HFFc6 (cell line): ENCODE measurements around the gene RAB2B. TPM values are rescaled to one million over a fixed set of nuclear protein-coding genes. Genes with fewer than 3 reads are reported as not detected.

Source experiments
- DNase-seq: peaks from one replicate; pipeline ENCODE4 v3.0.0-alpha.2; 2018
- H3K27ac Mint-ChIP-seq: 2 replicates; pipeline ENCODE4 v1.8.0; 2020; ENCODE audit warnings: mild to moderate bottlenecking, mixed read lengths
- H3K27me3 Mint-ChIP-seq: 2 replicates; pipeline ENCODE4 v1.8.0; 2021; ENCODE audit warnings: mild to moderate bottlenecking, moderate library complexity, mixed read lengths; ENCODE audit not compliant: insufficient read depth
- H3K36me3 Mint-ChIP-seq: 2 replicates; pipeline ENCODE4 v1.8.0; 2021; ENCODE audit warnings: low read depth, mixed read lengths
- H3K4me1 Mint-ChIP-seq: 2 replicates; pipeline ENCODE4 v1.8.0; 2020; ENCODE audit warnings: low read depth, mixed read lengths
- H3K4me3 Mint-ChIP-seq: 2 replicates; pipeline ENCODE4 v1.8.0; 2020; ENCODE audit warnings: mild to moderate bottlenecking, moderate library complexity, mixed read lengths
- H3K9me3 Mint-ChIP-seq: 2 replicates; pipeline ENCODE4 v1.8.0; 2020; ENCODE audit warnings: mild to moderate bottlenecking, mixed read lengths
- total RNA-seq, 6 experiments: library from RNA; stranded (reverse); fragmentation: NEBNext Ultra II Directional; extraction: Animal tissue kit (Norgen Biotek cat#: 25700); gene quantifications; 2 replicates in 1 of 6; 3 replicates in 5 of 6; pipeline ENCODE4 v1.2.3, GENCODE V29; 2021
- TF ChIP-seq, protein P1 (sequence below): fragments of 200-600 bp; sonication (generic); IDR thresholded peaks from 2 replicates; pipeline ENCODE4 v1.5.0; 2021; ENCODE audit warnings: antibody characterized with exemption, mild to moderate bottlenecking

Gene RAB2B
- total RNA-seq, 6 experiments from 2014 or later, result 20.2 to 22.9 (median 21.3) TPM

DNA sequence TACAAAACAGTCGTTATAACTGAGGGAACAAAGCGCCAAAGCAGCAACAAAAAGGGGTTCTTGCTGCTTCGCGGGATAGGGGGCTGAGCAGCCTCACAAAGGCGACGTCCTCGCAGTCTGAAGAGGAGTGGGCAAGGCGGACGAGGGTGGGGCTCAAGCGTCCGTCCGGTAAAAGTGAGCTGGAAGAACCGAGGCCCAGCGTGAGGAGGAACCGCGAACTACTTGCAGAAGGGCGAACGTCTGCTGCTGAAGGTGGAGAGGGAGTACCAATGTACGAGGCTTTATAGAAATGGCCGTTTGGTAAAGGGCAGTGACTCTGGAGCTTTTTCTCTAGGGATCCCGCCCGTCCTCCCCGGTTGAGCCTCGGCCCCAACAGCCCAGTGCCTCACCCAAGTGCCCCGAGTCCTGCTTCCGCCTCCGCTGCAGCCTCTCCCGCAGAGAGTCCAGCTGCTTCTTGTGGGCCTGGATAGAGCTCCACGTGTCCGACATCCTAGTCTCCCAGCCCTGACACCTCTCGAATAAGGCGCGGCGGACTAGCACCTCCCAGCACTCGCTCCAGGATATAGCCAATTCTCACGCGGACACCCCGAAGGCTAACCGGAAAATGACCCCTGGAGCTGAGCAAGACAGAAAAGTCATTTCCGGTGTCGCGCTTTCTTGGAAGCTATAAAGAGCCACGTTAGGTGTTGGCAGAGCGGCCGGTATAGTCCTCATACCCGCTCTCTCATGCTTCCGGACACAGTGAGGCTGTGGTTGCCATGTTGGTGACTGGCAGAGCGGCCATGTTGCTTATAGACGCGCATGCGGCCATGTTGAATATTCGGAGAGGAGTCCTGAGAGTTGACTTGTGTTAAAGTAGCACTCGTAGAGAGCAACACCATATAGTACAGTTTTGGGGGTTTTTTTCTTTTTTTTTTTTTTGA lies 34.2 kb upstream of the RAB2B start, which contains the start of gene METTL3:
Gene METTL3 (minus strand): TSS at position 606 of the 923 bp plus-strand sequence. CDS start 117 bp downstream, at position 489.
- H3K27ac Mint-ChIP-seq, result peak within 1 kb of the TSS; percentile 97
- H3K36me3 Mint-ChIP-seq, result peaks cover 24% of the 10 kb centered on the region
- peaks cover 12% of the 10 kb centered on the region for H3K4me1 Mint-ChIP-seq
- TF ChIP-seq, protein P1, sequence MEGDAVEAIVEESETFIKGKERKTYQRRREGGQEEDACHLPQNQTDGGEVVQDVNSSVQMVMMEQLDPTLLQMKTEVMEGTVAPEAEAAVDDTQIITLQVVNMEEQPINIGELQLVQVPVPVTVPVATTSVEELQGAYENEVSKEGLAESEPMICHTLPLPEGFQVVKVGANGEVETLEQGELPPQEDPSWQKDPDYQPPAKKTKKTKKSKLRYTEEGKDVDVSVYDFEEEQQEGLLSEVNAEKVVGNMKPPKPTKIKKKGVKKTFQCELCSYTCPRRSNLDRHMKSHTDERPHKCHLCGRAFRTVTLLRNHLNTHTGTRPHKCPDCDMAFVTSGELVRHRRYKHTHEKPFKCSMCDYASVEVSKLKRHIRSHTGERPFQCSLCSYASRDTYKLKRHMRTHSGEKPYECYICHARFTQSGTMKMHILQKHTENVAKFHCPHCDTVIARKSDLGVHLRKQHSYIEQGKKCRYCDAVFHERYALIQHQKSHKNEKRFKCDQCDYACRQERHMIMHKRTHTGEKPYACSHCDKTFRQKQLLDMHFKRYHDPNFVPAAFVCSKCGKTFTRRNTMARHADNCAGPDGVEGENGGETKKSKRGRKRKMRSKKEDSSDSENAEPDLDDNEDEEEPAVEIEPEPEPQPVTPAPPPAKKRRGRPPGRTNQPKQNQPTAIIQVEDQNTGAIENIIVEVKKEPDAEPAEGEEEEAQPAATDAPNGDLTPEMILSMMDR, result no peak
- peak within 1 kb of the TSS; percentile 99 for H3K4me3 Mint-ChIP-seq
- peaks cover 7% of the 10 kb centered on the region; the same call in 1 of the 2 replicates for H3K9me3 Mint-ChIP-seq
- H3K27me3 Mint-ChIP-seq, result peaks cover 2% of the 10 kb centered on the region
- DNase-seq, result peak; percentile 99

DNA sequence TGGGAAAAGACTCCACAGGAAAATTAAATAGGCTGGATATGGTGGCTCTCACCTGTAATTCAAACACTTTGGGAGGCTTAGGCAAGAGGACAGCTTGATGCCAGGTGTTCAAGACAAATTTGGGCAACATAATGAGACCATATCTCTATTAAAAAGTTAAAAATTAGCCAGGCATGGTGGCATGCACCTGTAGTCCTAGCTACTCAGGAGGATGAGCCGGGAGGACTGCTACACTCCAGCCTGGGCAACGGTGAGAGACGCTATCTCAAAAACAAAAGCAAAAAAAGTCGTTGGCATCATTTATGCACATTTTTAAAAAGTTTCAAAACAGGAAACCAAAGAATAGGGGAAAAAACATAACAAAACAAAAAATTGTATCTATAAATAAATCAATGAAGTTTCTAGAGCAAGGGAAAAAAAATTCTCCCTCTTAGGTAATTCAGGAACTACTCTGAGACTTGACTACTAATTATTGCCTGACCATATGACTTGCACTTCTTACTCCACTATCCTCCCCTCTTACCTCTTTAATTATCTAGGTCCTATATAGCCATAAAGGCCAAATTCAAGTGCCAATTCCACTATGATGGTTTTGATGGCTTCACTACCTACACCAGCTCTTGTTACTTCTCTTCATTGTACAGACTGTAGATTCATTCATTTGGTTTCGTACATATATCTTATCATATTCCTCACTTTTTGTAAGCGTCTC lies 32.8 kb upstream of the RAB2B start:
- H3K36me3 Mint-ChIP-seq, result peaks cover 24% of the 10 kb centered on the region
- peak overlapping the region; percentile 99 for H3K4me3 Mint-ChIP-seq
- DNase-seq, result no peak
- peaks cover 2% of the 10 kb centered on the region for H3K27me3 Mint-ChIP-seq
- TF ChIP-seq, protein P1, result no peak
- H3K27ac Mint-ChIP-seq, result peak overlapping the region; percentile 97
- peaks cover 12% of the 10 kb centered on the region for H3K4me1 Mint-ChIP-seq
- peaks cover 7% of the 10 kb centered on the region; the same call in 1 of the 2 replicates for H3K9me3 Mint-ChIP-seq

DNA sequence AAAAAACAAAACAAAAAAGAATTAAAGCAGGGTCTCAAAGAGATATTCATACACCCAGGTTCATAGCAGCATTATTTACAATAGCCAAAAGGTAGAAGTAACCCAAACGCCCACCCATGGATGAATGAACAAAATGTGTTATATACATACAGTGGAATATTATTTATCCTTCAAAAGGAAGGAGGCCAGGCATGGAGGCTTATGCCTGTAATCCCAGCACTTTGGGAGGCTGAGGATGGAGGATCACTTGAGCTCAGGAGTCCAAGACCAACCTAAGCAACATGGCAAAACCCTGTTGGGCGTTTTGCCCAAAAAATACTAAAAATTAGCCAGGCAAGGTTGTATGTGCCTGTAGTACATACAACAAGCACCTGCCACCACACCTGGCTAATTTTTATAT lies 29.8 kb upstream of the RAB2B start:
- no peaks in the 10 kb centered on the region; the same call in none of the 2 replicates for H3K27me3 Mint-ChIP-seq
- peaks cover 4% of the 10 kb centered on the region; the same call in 1 of the 2 replicates for H3K9me3 Mint-ChIP-seq
- no peak overlapping the region for H3K27ac Mint-ChIP-seq
- peaks cover 26% of the 10 kb centered on the region for H3K36me3 Mint-ChIP-seq
- DNase-seq, result no peak
- peaks cover 12% of the 10 kb centered on the region for H3K4me1 Mint-ChIP-seq
- H3K4me3 Mint-ChIP-seq, result no peak overlapping the region
- TF ChIP-seq, protein P1, result no peak

DNA sequence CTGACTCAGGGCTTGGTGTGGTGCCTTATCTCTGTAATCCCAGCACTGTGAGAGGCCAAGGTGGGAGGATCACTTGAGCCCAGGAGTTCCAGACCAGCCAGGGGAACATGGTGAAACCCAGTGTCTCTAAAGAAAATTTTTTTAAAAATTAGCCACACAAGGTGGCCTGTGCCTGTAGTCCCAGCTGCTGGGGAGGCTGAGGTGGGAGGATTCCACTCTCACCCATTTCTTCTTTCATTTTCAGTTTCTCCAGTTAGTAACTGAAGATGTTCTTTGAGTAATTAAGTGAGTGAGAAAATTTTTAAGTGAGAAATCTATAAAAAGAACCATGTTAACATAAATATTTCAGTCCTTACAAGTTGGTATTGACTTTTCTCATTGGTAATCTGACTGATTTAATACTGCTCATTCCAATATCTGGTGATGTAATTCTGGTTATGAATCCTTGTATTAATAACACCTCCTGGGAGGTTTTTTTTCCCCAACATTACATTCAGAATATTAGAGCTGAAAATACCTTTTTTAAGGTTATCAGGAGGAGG lies 28.3 kb upstream of the RAB2B start:
- Mint-ChIP-seq H3K36me3 (peaks cover 22% of the 10 kb centered on the region), H3K27me3 (no peaks in the 10 kb centered on the region; the same call in none of the 2 replicates), H3K4me3 (no peak overlapping the region), H3K4me1 (peaks cover 9% of the 10 kb centered on the region), H3K9me3 (no peaks in the 10 kb centered on the region), H3K27ac (no peak overlapping the region)
- TF ChIP-seq, protein P1, result no peak
- DNase-seq, result no peak

DNA sequence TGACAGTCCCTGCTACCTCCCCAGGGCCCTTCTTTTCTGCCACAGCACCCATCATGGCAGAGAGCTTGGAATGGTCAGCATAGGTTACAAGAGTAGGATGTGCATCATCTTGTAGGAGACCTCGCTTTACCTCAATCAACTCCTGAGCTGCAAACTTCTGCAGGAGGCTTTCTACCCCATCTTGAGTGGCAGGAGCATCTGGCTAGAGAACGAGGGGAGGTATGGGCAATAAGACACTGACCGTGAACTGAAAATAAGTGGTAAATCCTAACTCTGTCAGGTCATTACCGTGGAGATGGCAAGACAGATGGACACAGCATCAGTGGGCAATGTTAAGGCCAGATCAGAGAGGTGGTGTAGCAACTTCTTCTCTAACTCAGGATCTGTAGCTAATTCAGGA lies 26.6 kb upstream of the RAB2B start:
- no peaks in the 10 kb centered on the region; the same call in 1 of the 2 replicates for H3K27me3 Mint-ChIP-seq
- peak overlapping the region; percentile 35; the same call in 1 of the 2 replicates for H3K27ac Mint-ChIP-seq
- TF ChIP-seq, protein P1, result no peak
- H3K9me3 Mint-ChIP-seq, result no peaks in the 10 kb centered on the region
- peaks cover 11% of the 10 kb centered on the region for H3K4me1 Mint-ChIP-seq
- H3K4me3 Mint-ChIP-seq, result no peak overlapping the region
- H3K36me3 Mint-ChIP-seq, result peaks cover 28% of the 10 kb centered on the region
- DNase-seq, result no peak
